22Rv1 (cell line): ENCODE measurements around the gene PRDM16.

Experiments used
- ZFX ChIP-seq: fragments of 450-650 bp; IDR thresholded peaks from 2 replicates; pipeline ENCODE4 v1.6.1; 2017; ENCODE audit warnings: antibody characterized with exemption, borderline replicate concordance
- TF ChIP-seq, protein P1 (sequence below): fragments of 450-650 bp; IDR thresholded peaks from 2 replicates; pipeline ENCODE4 v1.5.1; 2017; ENCODE audit warnings: mild to moderate bottlenecking

DNA sequence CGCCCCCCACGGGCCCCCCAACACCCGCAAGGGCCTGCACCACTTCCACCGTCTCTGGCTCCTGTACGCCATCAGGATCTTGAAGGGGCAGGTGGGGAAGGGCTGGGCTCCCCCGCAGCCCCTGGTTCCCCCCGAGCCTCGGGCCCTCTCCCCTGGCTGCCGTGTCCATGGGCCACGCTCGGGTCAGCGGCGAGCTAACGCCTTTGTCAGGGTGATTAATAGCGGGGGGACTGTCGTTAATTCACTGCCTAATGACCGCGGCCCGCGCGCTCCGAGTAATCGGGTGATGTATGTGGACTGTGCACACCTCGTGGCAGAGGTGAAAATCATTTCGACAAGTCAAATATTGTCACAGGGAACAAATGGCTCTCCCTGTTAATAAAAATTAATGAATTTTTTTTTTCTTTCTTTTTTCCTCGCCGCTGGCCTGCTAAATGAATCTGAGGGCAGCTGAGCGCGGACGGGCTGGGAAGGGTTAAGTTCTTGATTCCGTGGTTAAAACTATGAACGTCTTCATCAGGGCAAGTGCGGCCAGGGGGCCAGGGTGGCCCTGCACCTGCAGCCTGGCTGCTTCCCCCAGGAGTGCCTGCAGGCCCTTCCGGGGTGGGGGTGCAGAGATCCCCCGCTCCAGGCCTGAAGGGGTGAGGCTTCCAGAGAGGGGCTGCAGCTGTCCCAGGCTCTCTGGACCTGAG lies 100.8 kb downstream of the PRDM16 start:
- TF ChIP-seq, protein P1, sequence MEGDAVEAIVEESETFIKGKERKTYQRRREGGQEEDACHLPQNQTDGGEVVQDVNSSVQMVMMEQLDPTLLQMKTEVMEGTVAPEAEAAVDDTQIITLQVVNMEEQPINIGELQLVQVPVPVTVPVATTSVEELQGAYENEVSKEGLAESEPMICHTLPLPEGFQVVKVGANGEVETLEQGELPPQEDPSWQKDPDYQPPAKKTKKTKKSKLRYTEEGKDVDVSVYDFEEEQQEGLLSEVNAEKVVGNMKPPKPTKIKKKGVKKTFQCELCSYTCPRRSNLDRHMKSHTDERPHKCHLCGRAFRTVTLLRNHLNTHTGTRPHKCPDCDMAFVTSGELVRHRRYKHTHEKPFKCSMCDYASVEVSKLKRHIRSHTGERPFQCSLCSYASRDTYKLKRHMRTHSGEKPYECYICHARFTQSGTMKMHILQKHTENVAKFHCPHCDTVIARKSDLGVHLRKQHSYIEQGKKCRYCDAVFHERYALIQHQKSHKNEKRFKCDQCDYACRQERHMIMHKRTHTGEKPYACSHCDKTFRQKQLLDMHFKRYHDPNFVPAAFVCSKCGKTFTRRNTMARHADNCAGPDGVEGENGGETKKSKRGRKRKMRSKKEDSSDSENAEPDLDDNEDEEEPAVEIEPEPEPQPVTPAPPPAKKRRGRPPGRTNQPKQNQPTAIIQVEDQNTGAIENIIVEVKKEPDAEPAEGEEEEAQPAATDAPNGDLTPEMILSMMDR = no peak
- no peak for TF ChIP-seq ZFX
